NCI-H2196 (cell line): ENCODE data around the gene KRT84.

Experiments used
- DNase-seq: peaks from one replicate; lab custom pipeline; 2025; ENCODE audit not compliant: unreplicated experiment; lab: John Stamatoyannopoulos, UW

KRT84 gene

GRCh38 chr12:52385226-52385702, at the start of gene KRT84:
Gene KRT84, minus strand, starts transcription at chr12:52385652. Its CDS starts 67 bp downstream, at chr12:52385585.
- no peak for DNase-seq

- DNase-seq: no peak
Measured at GRCh38 chr12:52434760-52435530, 49.5 kb upstream of the KRT84 start.

- DNase-seq: peak; percentile 59
Measured at GRCh38 chr12:52434081-52434733, 48.8 kb upstream of the KRT84 start, which contains the start of gene KRT75. Gene KRT75, minus strand, starts transcription at chr12:52434371. Its CDS starts 67 bp downstream, at chr12:52434304.

DNA sequence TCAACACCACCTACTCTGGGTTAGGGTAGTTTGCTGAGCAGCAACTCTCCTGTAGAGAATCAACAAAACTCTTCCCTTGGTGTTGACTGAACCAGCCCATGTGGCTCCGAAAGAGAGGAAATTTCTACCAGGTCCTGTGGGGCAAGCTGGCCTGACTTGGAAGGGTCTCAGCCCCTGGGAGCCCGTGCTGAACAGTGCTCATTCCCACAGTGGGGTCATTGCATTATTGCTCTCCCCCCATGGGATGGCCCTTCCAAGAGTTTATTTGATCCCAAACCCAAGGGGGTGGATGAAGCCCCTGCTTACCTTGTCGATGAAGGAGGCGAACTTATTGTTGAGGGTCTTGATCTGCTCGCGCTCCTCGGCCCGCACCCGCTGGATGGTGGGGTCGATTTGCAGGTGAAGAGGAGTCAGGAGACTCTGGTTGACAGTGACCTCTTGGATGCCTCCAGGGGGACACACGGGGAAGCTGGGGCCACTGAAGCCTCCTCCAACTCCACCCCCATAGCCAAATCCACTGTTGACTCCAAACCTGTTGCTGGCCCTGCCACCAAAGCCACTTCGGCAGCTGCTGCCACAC, 48.1 kb upstream of the KRT84 start:
- DNase-seq: no peak

DNA sequence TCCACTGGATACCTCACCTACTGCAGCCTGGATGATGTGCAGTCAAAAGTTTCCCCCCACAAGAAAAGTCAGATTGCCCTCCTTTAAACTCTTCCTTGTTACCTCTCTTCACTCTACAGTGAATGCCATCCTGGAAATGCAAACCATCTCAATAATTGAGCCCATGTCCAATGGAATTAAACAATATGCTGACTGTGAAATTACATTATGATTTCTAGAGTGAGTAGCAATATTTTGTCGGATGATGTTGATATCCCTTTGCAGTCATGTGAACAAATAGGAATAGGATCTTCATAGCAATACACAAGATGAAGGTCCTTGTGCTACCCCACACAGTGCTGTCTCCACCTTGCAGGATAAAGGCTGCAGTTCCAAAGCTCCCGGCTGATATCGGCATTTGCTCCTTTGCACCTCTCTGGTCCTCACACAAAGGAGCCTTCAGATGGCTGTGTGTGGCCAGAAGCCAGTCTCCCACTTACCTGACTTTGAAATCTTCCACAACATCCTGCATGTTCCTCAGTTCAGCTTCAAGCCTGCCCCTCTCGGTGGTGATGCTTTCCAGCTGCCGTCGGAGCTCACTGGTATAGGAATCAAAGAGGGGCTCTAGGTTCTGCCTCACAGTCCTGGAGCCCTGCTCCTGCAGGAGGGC, 47.2 kb upstream of the KRT84 start:
- no peak for DNase-seq

- no peak for DNase-seq
Measured at GRCh38 chr12:52428121-52428520, 42.7 kb upstream of the KRT84 start.

GRCh38 chr12:52427083-52427482, 41.6 kb upstream of the KRT84 start:
- no peak for DNase-seq

DNA sequence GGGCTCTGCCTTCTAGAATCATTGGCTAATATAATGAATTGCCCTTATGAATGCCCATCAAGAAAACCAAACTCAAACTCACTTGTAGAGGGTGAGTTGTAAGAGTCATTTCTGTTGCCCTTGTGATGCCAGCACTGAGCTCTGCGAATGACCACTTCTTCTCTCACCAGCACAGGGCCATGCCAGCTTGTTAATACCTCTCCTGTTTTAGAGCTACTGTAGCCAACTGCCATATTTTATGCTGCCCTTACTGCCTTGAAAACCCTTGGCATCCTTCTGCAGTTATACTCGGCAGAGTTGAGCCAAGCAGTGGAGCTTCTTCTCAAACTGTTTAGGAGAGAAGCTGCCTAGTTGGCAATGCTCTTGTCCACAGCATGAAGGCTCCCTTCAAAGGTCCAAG, 40.6 kb upstream of the KRT84 start:
- no peak for DNase-seq

DNA sequence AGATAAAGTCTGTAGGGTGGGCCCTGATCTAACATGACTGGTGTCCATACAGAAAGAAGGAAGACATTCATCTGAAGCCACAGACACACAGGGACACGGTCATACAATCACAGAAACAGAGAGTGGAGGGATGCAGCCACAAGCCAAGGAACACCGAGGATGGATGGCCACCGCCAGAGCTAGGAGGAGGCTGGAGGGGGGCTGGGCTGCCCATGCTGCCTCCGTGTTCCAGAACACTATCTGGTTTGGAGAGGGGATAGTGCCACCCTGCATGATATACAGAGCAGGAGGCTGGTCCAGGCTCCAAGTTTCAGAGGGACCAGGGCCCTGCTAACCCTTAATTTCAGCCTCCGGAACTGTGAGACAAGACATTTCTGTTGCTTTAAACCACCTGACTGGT, 40.0 kb upstream of the KRT84 start:
- no peak for DNase-seq

DNA sequence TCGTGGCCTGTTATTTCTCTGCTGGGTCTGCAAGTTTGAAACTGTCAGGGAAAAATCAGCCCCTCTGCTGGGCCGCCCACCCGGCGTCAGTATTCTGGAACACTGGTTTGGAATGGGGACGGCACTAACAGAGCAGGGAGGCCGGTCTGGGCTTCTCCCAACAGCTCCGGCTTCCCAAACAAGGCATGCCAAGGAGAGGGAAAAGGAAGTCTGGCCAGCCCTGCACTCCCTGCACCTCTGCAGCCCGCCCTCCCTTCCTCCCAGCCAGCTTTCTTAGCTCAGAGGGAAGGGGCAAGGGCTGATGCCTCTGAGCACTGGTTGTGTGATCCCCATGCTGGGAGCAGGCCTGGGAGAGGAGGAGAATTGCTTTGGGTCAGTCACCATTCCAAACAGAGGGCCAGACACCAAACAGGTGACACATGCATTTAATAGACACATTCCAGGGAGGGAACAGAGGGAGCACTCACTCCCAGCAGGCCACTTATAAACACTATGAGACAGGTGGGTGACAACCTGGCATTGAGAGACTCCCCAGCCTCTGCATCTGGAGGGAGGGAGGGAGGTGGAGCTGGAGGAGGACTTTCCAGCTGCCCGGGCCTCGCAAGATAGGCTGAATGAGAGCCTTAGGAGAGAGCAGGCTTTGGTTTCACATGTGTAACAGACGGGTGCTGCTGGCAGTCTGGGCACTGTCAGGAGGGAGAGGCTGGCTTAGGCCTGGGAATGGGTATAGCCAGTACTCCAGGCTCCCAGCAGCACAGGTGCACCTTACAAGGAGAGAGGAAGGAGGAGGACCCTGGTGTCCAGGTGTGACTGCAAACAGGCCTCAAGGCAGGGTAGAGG, 38.4 kb upstream of the KRT84 start:
- DNase-seq: peak; percentile 53

DNA sequence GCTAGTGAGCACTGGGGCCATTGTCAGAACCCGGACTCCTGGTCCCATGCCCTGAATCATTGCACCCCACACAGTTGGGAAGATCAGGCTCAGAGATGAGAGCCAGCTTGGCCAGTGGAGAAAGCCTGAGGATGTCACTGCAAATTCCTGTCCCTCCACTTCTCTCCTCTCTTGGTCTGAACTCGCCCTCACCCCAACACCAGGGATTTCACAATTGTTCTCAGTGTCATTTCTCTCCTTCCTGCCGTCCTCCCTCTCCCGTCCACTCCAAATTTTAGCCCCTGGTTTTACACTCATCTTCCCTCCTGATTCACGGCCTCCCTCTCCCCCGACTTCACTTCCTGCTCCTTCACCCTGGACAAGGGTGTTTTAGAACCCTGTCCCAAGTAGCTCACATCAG, 37.6 kb upstream of the KRT84 start:
- no peak for DNase-seq

- no peak for DNase-seq
Measured at GRCh38 chr12:52419656-52420055, 34.2 kb upstream of the KRT84 start.

- no peak for DNase-seq
Measured at GRCh38 chr12:52418576-52419110, 33.2 kb upstream of the KRT84 start.

- DNase-seq: peak; percentile 48
Measured at GRCh38 chr12:52417740-52418139, 32.3 kb upstream of the KRT84 start.

- DNase-seq: no peak
Measured at GRCh38 chr12:52416795-52417194, 31.3 kb upstream of the KRT84 start.

GRCh38 chr12:52415870-52416750, 30.7 kb upstream of the KRT84 start:
- DNase-seq: no peak

- no peak for DNase-seq
Measured at GRCh38 chr12:52414936-52415335, 29.5 kb upstream of the KRT84 start.

DNA sequence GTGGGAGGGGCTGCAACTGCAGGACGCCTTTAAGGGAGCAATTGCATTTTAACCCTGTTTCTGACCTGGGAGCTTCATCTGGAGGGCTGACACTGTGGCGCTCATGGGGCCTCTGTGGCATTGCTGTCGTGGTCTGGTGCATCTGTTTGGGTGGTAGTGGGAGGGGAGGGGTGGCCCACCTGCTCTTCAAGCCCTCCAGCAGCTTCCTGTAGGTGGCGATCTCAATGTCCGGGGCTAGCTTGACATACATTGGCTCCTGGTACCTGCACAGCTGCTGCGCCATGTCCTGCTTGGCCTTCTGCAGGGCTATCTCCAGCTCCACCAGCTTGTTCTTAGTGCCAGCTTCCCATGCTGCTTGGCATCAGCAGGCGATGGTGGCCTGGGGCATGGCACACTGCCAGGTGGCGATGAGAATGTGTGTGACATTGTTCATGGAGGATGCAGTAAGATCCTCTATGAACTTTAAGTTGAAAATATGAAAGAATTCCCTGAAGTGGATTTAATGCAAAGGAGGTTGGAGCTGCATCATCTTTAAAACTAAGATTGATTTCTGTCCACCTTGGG, 28.4 kb upstream of the KRT84 start:
- DNase-seq: no peak

- no peak for DNase-seq
Measured at GRCh38 chr12:52413202-52413601, 27.8 kb upstream of the KRT84 start.
